H1 (cell line): ENCODE data around the gene NACA. TPM values are rescaled to one million over a fixed set of nuclear protein-coding genes. Genes with fewer than 3 reads are reported as not detected.

Source experiments
- CTCF ChIA-PET: fragments of 300-600 bp; sonication (Branson Sonifier 250); formaldehyde crosslinking; loops from one replicate; lab custom pipeline; 2021; ENCODE audit not compliant: partially characterized antibody; lab: Charles Lee
- POLR2A ChIA-PET: fragments of 300-600 bp; sonication (Branson Sonifier 250); formaldehyde crosslinking; loops from one replicate; lab custom pipeline; 2021; ENCODE audit warnings: inconsistent platforms; ENCODE audit not compliant: partially characterized antibody; lab: Charles Lee
- DNase-seq, 2 experiments: peaks; one replicate each; pipeline versions ENCODE4 v3.0.0 to v3.0.0-alpha.2; 2010 to 2022; ENCODE audit warnings: low spot score in 2 of 2, low read depth in 1 of 2, mixed read lengths in 1 of 2
- FAIRE-seq: peaks from 2 replicates; lab custom pipeline; 2011; peaks lifted over from hg19 to GRCh38; lab: Jason Lieb, UNC
- H2AFZ ChIP-seq: 2 replicates; pipeline ENCODE4 v1.8.1; 2012; ENCODE audit warnings: low read length, inconsistent platforms
- H2AK5ac ChIP-seq: 2 replicates; pipeline ENCODE4 v1.6.1; 2013; ENCODE audit warnings: low read depth, low read length
- H2BK120ac ChIP-seq: replicated peaks from 2 replicates; pipeline ENCODE3; 2013; ENCODE audit warnings: low read depth, low read length, inconsistent platforms
- H2BK12ac ChIP-seq: 2 replicates; pipeline ENCODE4 v1.6.1; 2013; ENCODE audit warnings: low read depth, low read length
- H2BK15ac ChIP-seq: 2 replicates; pipeline ENCODE4 v1.6.1; 2013; ENCODE audit warnings: low read length
- H2BK20ac ChIP-seq: 2 replicates; pipeline ENCODE4 v1.6.1; 2013; ENCODE audit warnings: low read length
- H2BK5ac ChIP-seq: 2 replicates; pipeline ENCODE4 v1.6.1; 2013; ENCODE audit warnings: low read depth, low read length
- H3K14ac ChIP-seq: 2 replicates; pipeline ENCODE4 v1.6.1; 2013; ENCODE audit warnings: inconsistent platforms; ENCODE audit not compliant: insufficient read length
- H3K18ac ChIP-seq: 2 replicates; pipeline ENCODE4 v1.6.1; 2013; ENCODE audit warnings: low read length; ENCODE audit errors: extremely low read depth
- H3K23ac ChIP-seq: 2 replicates; pipeline ENCODE4 v1.6.1; 2013; ENCODE audit warnings: inconsistent platforms; ENCODE audit not compliant: insufficient read length
- H3K23me2 ChIP-seq: 2 replicates; pipeline ENCODE4 v1.6.1; 2013; ENCODE audit warnings: low read depth, low read length
- H3K27ac ChIP-seq: 2 replicates; pipeline ENCODE4 v1.6.1; 2011; ENCODE audit warnings: low read depth, low read length, inconsistent platforms
- H3K27me3 ChIP-seq, 4 experiments: replicated peaks in 1 of 4; 1 replicate in 1 of 4; 2 replicates in 3 of 4; pipeline versions ENCODE4 v1.6.1 to v1.8.1; 2011 to 2013; ENCODE audit warnings: low read length in 3 of 4, mild to moderate bottlenecking in 3 of 4, inconsistent platforms in 2 of 4, mixed read lengths in 2 of 4, moderate library complexity in 1 of 4; ENCODE audit not compliant: control insufficient read depth in 3 of 4, insufficient read depth in 3 of 4; ENCODE audit errors: extremely low read depth in 1 of 4
- H3K36me3 ChIP-seq, 4 experiments: 2 replicates each; pipeline versions ENCODE4 v1.6.1 to v1.8.1; 2011 to 2013; ENCODE audit warnings: mild to moderate bottlenecking in 4 of 4, low read length in 3 of 4, moderate library complexity in 2 of 4, control low read depth in 1 of 4, inconsistent platforms in 1 of 4; ENCODE audit not compliant: insufficient read depth in 4 of 4, control insufficient read depth in 2 of 4
- H3K4ac ChIP-seq: replicated peaks from 2 replicates; pipeline ENCODE3; 2013; ENCODE audit warnings: low read length, low read depth, mixed read lengths, inconsistent platforms; ENCODE audit not compliant: insufficient read length
- H3K4me1 ChIP-seq, 4 experiments: replicated peaks in 1 of 4; 1 replicate in 1 of 4; 2 replicates in 3 of 4; pipeline versions ENCODE4 v1.6.1 to v1.8.1; 2011 to 2013; ENCODE audit warnings: low read length in 3 of 4, inconsistent platforms in 2 of 4, mixed read lengths in 1 of 4; ENCODE audit not compliant: insufficient read depth in 4 of 4, control insufficient read depth in 3 of 4
- H3K4me2 ChIP-seq, 2 experiments: 2 replicates each; pipeline versions ENCODE4 v1.6.1 to v1.8.1; 2011 to 2013; ENCODE audit warnings: low read depth in 2 of 2, low read length in 2 of 2, control low read depth in 1 of 2, inconsistent platforms in 1 of 2, mild to moderate bottlenecking in 1 of 2; ENCODE audit not compliant: insufficient read depth in 1 of 2
- H3K4me3 ChIP-seq, 4 experiments: fragments of 200-600, 300-600 bp in 1 of 4; sonication (generic), shearing (Covaris generic), sonication (Bioruptor Twin) in 1 of 4; 2 replicates each; pipeline versions ENCODE4 v1.5.1 to v1.8.1; 2011 to 2016; ENCODE audit warnings: low read length in 4 of 4, low read depth in 3 of 4, control low read depth in 2 of 4, inconsistent platforms in 2 of 4, mild to moderate bottlenecking in 2 of 4, mixed read lengths in 1 of 4, moderate library complexity in 1 of 4; ENCODE audit not compliant: insufficient read depth in 2 of 4; ENCODE audit errors: extremely low read depth in 1 of 4
- H3K56ac ChIP-seq: replicated peaks from 2 replicates; pipeline ENCODE3; 2013; ENCODE audit warnings: low read depth, mild to moderate bottlenecking, mixed read lengths, low read length, inconsistent platforms; ENCODE audit not compliant: insufficient read length
- H3K79me1 ChIP-seq: 2 replicates; pipeline ENCODE4 v1.6.1; 2013; ENCODE audit warnings: low read depth, low read length, control low read depth
- H3K79me2 ChIP-seq, 2 experiments: 2 replicates each; pipeline versions ENCODE4 v1.6.1 to v1.8.1; 2012 to 2013; ENCODE audit warnings: low read length in 2 of 2, mild to moderate bottlenecking in 2 of 2, inconsistent platforms in 1 of 2; ENCODE audit not compliant: insufficient read depth in 2 of 2, control insufficient read depth in 1 of 2
- H3K9ac ChIP-seq, 4 experiments: replicated peaks in 1 of 4; 1 replicate in 1 of 4; 2 replicates in 3 of 4; pipeline versions ENCODE4 v1.6.1 to v1.8.1; 2011 to 2013; ENCODE audit warnings: low read depth in 3 of 4, low read length in 3 of 4, control low read depth in 2 of 4, mild to moderate bottlenecking in 2 of 4, moderate library complexity in 2 of 4, inconsistent platforms in 1 of 4; ENCODE audit errors: extremely low read depth in 1 of 4
- H3K9me3 ChIP-seq, 2 experiments: 2 replicates each; pipeline versions ENCODE4 v1.6.1 to v1.8.1; 2012 to 2013; ENCODE audit warnings: mild to moderate bottlenecking in 2 of 2, moderate library complexity in 2 of 2, control low read depth in 1 of 2, inconsistent platforms in 1 of 2, low read depth in 1 of 2, low read length in 1 of 2, mixed read lengths in 1 of 2; ENCODE audit not compliant: insufficient read depth in 2 of 2
- H4K20me1 ChIP-seq, 2 experiments: replicated peaks in 1 of 2; 2 replicates each; pipeline versions ENCODE3 to v1.8.1; 2011 to 2013; ENCODE audit warnings: inconsistent platforms in 2 of 2, low read length in 2 of 2, mild to moderate bottlenecking in 1 of 2; ENCODE audit not compliant: insufficient read depth in 2 of 2, control insufficient read depth in 1 of 2
- H4K5ac ChIP-seq: 2 replicates; pipeline ENCODE4 v1.6.1; 2013; ENCODE audit warnings: low read length, low read depth, mixed read lengths, inconsistent platforms; ENCODE audit not compliant: insufficient read length
- H4K8ac ChIP-seq: 2 replicates; pipeline ENCODE4 v1.8.0; 2013; ENCODE audit warnings: mild to moderate bottlenecking, moderate library complexity, low read length, inconsistent platforms; ENCODE audit not compliant: insufficient read depth; ENCODE audit errors: extremely low read depth
- H4K91ac ChIP-seq: replicated peaks from 2 replicates; pipeline ENCODE3; 2013; ENCODE audit warnings: low read length, mixed read lengths, inconsistent platforms; ENCODE audit not compliant: insufficient read length
- BACH1 ChIP-seq: IDR thresholded peaks from 2 replicates; pipeline ENCODE4 v1.6.1; 2012; ENCODE audit warnings: low read length, improper control_type of control experiment
- EGR1 ChIP-seq: IDR thresholded peaks from 2 replicates; pipeline ENCODE4 v1.6.1; 2011; ENCODE audit warnings: low read depth, low read length, borderline replicate concordance
- EP300 ChIP-seq, 2 experiments: IDR thresholded peaks; 1 replicate in 1 of 2; 2 replicates in 1 of 2; pipeline ENCODE4 v1.6.1; 2011 to 2012; ENCODE audit warnings: low read depth in 2 of 2, low read length in 2 of 2, mild to moderate bottlenecking in 2 of 2, borderline replicate concordance in 1 of 2, inconsistent platforms in 1 of 2, moderate library complexity in 1 of 2
- EZH2 ChIP-seq: fragments of 200-600 bp; sonication (generic); IDR thresholded peaks from 2 replicates; pipeline ENCODE4 v1.7.1; 2012; ENCODE audit warnings: low read depth, mild to moderate bottlenecking, moderate library complexity, low read length, inconsistent platforms; ENCODE audit not compliant: severe bottlenecking
- FOSL1 ChIP-seq: IDR thresholded peaks from 2 replicates; pipeline ENCODE4 v1.6.1; 2011; ENCODE audit warnings: mild to moderate bottlenecking, low read depth, low read length, moderate library complexity; ENCODE audit not compliant: insufficient read depth
- NANOG ChIP-seq: IDR thresholded peaks from 2 replicates; pipeline ENCODE4 v1.6.1; 2011; ENCODE audit warnings: low read length, low read depth, mild to moderate bottlenecking, inconsistent platforms; ENCODE audit not compliant: insufficient read depth, poor library complexity, severe bottlenecking
- NRF1 ChIP-seq: IDR thresholded peaks from 2 replicates; pipeline ENCODE4 v1.6.1; 2011; ENCODE audit warnings: mild to moderate bottlenecking, low read depth, low read length, improper control_type of control experiment
- POLR2AphosphoS5 ChIP-seq: IDR thresholded peaks from 2 replicates; pipeline ENCODE4 v1.6.1; 2011; ENCODE audit warnings: low read depth, low read length
- POU5F1 ChIP-seq: IDR thresholded peaks from 2 replicates; pipeline ENCODE4 v1.6.1; 2011; ENCODE audit warnings: low read depth, mild to moderate bottlenecking, low read length, moderate library complexity
- SAP30 ChIP-seq: fragments of 300-600 bp; sonication (generic); IDR thresholded peaks from 2 replicates; pipeline ENCODE4 v1.7.1; 2012; ENCODE audit warnings: low read length, moderate library complexity, mild to moderate bottlenecking, inconsistent platforms; ENCODE audit not compliant: insufficient read depth, insufficient replicate concordance
- SIRT6 ChIP-seq: IDR thresholded peaks from one replicate; pipeline ENCODE4 v1.7.1; 2012; ENCODE audit warnings: low read length, inconsistent platforms
- SP1 ChIP-seq: IDR thresholded peaks from 2 replicates; pipeline ENCODE4 v1.6.1; 2011; ENCODE audit warnings: low read depth, low read length
- SUZ12 ChIP-seq: fragments of 200-600 bp; sonication (generic); IDR thresholded peaks from 2 replicates; pipeline ENCODE4 v1.6.1; 2012; ENCODE audit warnings: mild to moderate bottlenecking, inconsistent platforms, low read length, moderate library complexity, mixed read lengths
- YY1 ChIP-seq: IDR thresholded peaks from 2 replicates; pipeline ENCODE4 v1.6.1; 2011; ENCODE audit warnings: low read depth, mild to moderate bottlenecking, low read length
- WGBS, 2 experiments: shearing (Covaris generic) in 1 of 2; methylation state at CpG; one replicate each; pipeline versions ENCODE4 v1.1.6 to v1.1.7; 2013 to 2015; ENCODE audit warnings: low lambda C conversion rate in 2 of 2, mixed read lengths in 2 of 2, inconsistent platforms in 1 of 2, low coverage in 1 of 2, missing lambda C conversion rate in 1 of 2; ENCODE audit not compliant: insufficient replicate concordance in 2 of 2, insufficient coverage in 1 of 2, insufficient read length in 1 of 2; ENCODE audit errors: extremely low coverage in 1 of 2, missing lambda C conversion rate in 1 of 2; 5-methylcytosine and 5-hydroxymethylcytosine counted together
- polyA plus RNA-seq, 7 experiments: library from polyadenylated mRNA; depleted of rRNA in 3 of 7; stranded (reverse) in 5 of 7; unstranded in 2 of 7; fragments of >200 nt in 5 of 7; fragments of 200-250 nt in 2 of 7; gene quantifications; 1 replicate in 5 of 7; 2 replicates in 1 of 7; 4 replicates in 1 of 7; pipeline versions ENCODE4 v1.2.1 to v1.2.3, GENCODE V29; 2011 to 2013; ENCODE audit warnings: missing spikeins in 2 of 7, mixed read lengths in 2 of 7
- total RNA-seq: library from RNA; stranded (reverse); fragmentation: NEBNext Ultra II Directional; extraction: Animal tissue kit (Norgen Biotek cat#: 25700); gene quantifications from 2 replicates; pipeline ENCODE4 v1.2.1, GENCODE V29; 2021

NACA gene
- total and polyA plus RNA-seq, 2 of the 8 experiments (the other 6 are each of a cell fraction or from before 2014, with no cell fraction given), result 511 to 1,063 TPM

DNA sequence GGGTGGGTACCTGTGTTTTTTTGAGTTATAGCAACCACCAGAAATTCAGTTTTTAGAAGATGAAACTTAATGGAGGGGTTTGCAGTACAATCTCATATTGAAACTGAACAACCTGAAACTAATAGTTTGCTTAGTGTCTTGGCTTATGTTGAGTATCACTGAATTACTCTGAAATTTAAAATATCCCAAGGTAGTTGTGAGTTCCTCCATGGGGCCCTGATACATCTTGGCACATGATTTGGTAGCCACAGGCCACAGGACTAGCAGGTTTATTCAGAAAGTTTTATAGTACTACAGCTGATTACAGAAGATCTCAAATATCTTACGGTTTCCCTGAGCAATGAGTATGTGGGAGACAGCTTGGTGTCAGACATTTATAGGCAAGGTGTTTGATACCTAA lies 47.4 kb downstream of the NACA start:
- Histone ChIP-seq H3K9ac (no peak overlapping the region), H3K27ac (no peak overlapping the region), H4K20me1 (peaks cover 27 to 34% of the 10 kb centered on the region in 2 experiments), H3K4me1 (peaks cover 0 to 3% (median 0%) of the 10 kb centered on the region in 4 experiments; a peak in 2 of 7 replicates), H2BK120ac (no peak overlapping the region), H3K9me3 (no peaks in the 10 kb centered on the region), H3K18ac (no peak overlapping the region), H3K4ac (no peak overlapping the region), H3K23ac (no peak overlapping the region), H2BK15ac (no peak overlapping the region), H3K79me2 (peaks cover 62 to 95% of the 10 kb centered on the region in 2 experiments), H3K79me1 (peaks cover 5% of the 10 kb centered on the region; the same call in 1 of the 2 replicates), H2AFZ (no peak overlapping the region), H3K27me3 (no peaks in the 10 kb centered on the region), H4K8ac (no peak overlapping the region), H2AK5ac (no peak overlapping the region), H3K36me3 (peaks cover 2 to 31% (median 2%) of the 10 kb centered on the region in 4 experiments; a peak in 4 of 8 replicates), H3K4me2 (no peak overlapping the region), H3K4me3 (no peak overlapping the region), H2BK20ac (no peak overlapping the region), H2BK5ac (no peak overlapping the region), H4K91ac (no peak overlapping the region), H2BK12ac (no peak overlapping the region), H4K5ac (no peak overlapping the region), H3K14ac (no peak overlapping the region), H3K56ac (no peak overlapping the region), H3K23me2 (no peaks in the 10 kb centered on the region)
- FAIRE-seq (no peak), DNase-seq (no peak)
- ChIA-PET POLR2A (interaction anchor here (1.1 to 52.4 kb wide), 8 partner anchors 8 to 59 kb away, joined by 3 to 1406 read pairs (median 16); partner anchors contain the start of genes ATP5F1B, NACA, PRIM1 and PTGES3), CTCF (interaction anchor here (0.6 to 0.9 kb wide), 2 partner anchors 9 to 331 kb away, joined by 3 to 5 read pairs; no protein-coding TSS in a partner anchor)
- 100% methylated on average over 1 of the region's 1 CpG; no CpG with 5 or more reads in 1 of the 2 experiments for WGBS, 2 experiments
- TF ChIP-seq BACH1 (no peak), EGR1 (no peak), POLR2AphosphoS5 (no peak), POU5F1 (no peak), EZH2 (no peak), SP1 (no peak), YY1 (no peak), NRF1 (no peak), FOSL1 (no peak), EP300 (IDR thresholded peaks at IDR 0.05; ENCODE audit: borderline replicate concordance in 1 of 2, low read depth in 2 of 2, low read length in 2 of 2) (no peak), NANOG (no peak), SAP30 (no peak), SUZ12 (no peak), SIRT6 (no peak)
